HG02763 (cell line): ENCODE results near the gene CES2.
"Not testable (repeated sequence)": the region's sequence is repeated elsewhere in the genome, so short reads cannot be mapped to it uniquely, and the experiment has no call there.

Source experiments
- ATAC-seq: cut with Tn5 transposase; IDR thresholded peaks from one replicate; pipeline ENCODE4 v1.9.1; 2021; ENCODE audit warnings: mild to moderate bottlenecking, moderate library complexity; ENCODE audit not compliant: unreplicated experiment

Gene CES2, protein sequence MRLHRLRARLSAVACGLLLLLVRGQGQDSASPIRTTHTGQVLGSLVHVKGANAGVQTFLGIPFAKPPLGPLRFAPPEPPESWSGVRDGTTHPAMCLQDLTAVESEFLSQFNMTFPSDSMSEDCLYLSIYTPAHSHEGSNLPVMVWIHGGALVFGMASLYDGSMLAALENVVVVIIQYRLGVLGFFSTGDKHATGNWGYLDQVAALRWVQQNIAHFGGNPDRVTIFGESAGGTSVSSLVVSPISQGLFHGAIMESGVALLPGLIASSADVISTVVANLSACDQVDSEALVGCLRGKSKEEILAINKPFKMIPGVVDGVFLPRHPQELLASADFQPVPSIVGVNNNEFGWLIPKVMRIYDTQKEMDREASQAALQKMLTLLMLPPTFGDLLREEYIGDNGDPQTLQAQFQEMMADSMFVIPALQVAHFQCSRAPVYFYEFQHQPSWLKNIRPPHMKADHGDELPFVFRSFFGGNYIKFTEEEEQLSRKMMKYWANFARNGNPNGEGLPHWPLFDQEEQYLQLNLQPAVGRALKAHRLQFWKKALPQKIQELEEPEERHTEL

DNA sequence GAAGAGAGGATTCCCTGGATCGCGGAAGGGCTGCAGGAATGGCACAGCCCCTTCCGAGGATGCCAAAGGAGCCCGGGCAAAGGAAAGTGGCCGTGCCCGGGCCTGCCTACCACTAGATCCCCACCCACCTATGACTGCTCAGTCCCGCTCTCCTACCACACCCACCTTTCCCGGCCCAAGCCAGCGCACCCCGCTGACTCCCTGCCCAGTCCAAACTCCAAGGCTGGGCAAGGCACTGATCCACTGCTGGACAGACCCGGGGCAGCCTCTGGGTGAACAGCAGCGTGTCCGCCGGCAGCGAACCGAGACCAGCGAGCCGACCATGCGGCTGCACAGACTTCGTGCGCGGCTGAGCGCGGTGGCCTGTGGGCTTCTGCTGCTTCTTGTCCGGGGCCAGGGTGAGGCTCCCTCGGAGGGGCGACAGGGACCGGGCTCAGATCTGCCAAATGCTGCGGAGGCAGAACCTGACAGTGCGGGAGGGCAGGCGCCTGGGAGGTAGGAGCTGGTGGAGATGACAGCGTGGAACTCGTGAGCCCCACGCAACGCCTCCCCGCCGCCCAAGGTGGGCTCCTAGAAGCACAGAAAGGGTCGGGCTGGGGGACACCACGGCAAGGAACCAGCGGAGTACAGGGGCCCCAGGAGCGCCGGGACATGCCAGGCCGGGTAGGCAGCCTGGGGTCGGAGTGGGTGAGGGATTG is at the start of gene CES2:
Gene CES2 (plus strand): TSS at position 203 of the 698 bp plus-strand sequence. CDS start 120 bp downstream, at position 323.
- ATAC-seq, result no peak

DNA sequence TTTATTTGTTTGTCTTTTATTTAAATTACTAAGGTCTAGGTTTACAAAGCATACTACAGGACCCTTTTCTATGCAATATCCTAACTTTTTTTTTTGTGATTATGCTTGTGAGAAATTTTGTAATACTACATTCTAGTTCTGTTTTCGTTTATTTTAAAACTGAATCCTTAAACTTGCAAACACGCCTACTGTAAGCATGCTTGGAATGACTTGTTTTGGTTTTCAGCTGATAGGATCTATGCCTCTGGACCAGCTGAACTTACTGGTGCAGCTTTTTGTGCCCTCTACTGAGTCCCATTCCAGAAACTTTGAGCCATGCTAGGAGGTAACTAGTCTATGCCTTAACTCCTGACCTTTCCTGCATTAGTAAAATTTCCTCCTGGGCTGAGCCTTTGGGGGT is 49.0 kb upstream of the CES2 start:
- no peak for ATAC-seq

DNA sequence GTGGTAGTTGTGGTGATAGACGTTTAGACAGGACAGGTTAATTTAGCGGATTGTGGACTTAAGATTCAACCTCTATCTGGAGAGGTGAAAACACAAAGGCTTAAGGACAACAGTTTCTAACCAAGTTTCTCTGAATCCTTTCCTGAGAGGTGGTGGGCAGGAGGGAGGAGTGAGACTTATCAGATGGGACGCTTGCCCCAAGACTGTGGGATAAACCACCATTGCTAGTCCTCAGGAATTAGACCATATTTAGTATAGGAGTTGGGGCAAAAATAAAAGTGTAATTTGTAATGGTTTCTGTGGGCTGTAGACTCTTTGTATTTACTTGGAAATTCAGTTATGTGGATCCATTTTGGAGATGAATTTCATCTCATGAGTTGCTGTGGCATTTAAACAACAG is 48.4 kb upstream of the CES2 start:
- ATAC-seq, result no peak

DNA sequence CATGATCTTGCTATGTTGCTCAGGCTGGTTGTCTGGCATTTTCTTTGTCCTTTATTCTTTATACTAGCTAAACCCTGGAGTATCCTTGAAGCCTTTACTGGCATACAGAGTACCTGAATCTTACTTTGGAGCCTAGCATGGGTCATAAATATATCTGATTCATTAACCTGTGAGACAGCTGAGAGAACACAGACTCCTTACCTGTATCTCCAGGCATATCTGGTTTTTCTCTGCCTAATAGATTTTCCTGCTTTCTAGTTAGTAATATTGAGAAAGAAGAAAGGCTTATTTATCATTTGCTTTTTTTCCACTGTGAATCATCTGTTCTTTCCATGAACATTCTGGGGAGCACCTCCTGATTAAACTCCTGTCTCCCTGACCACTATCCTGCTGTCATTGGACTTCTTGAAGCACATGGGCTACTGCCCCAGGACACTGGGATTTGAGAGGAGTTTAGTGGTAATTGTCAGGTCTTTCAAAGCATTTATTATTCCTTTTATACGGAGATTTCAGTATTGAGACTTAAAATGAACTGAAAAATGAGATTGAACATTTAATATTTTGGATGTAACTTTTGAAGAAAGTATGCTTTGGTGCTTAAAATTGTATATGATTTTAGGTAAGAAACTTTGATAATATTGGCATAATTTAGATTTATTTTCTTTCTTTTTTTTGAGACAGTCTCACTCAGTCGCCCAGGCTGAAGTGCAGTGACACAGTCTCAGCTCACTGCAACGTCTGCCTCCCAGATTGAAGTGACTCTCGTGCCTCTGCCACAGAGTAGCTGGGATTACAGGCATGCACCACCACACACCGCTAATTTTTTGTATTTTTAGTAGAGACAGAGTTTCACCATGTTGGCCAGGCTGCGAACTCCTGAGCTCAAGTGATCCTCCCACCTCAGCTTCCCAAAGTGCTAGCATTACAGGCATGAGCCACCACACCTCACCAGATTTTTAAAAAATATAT is 46.4 kb upstream of the CES2 start:
- no peak for ATAC-seq

DNA sequence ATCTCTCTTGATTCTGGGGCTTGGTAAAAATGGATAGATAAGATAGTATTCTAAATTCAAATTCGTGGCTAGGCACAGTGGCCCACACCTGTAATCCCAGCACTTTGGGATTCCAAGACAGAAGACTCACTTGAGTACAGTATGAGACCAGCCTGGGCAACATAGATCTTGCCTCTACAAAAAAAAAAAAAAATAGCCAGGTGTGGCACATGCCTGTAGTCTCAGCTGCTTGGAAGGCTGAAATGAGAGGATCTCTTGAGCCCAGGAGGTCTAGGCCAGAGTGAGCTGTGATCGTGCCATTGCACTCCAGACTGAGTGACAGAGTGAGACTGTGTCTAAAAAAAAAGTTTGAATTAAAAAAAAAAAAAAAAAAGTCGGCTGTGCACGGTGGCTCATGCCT is 45.7 kb upstream of the CES2 start:
- no peak for ATAC-seq

DNA sequence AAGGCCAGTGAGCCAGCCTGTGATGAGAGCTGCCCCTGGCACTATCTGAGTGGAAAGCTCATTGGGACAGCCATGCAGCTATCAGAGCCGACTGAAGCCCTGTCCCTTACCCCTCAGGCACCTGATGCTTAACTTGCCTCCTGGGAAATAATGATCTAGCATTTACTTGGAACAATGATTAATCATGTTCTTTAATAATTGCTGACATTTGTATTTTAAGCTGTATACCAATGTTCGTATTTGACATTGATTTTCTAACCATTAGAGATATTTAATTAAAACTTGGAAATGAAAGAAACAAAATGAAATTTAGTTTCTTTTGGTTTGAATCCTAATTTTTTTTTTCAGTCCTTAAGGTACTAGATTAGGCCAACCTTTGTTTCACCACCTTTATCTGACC is 44.5 kb upstream of the CES2 start:
- ATAC-seq, result no peak

DNA sequence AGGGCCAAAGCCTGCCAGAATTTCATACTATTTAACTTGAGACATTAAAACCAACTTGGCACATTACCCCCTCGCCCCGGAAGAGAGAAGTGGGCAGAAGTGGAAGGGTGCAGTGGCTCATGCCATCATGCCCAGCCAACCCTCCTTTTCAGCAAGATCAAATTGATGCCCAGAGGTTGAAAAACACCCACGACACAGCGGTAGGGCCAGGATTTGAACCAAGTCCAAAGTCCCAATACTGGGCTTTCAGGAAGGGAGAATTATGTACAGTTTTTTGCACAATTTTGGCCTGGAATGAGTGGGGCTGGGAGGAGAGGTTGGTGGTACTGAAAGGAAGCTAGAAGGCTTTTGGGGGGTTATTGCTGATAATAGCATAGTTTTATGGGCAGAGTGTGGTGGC is 44.0 kb upstream of the CES2 start:
- no peak for ATAC-seq

DNA sequence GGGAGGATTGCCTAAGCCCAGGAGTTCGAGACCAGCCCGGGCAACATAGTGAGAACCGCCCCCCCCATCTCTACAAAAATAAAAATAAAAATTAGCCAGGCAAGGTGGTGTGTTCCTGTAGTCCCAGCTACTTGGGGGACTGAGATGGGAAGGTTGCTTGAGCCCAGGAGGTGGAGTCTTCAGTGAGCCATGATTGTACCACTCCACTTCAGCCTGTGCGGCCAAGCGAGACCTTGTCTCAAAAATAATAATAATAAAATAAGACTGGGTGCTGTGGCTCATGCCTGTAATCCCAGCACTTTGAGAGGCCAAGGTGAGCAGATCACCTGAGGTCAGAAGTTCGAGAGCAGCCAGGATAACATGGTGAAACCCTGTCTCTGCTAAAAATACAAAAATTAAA is 43.5 kb upstream of the CES2 start:
- ATAC-seq, result no peak

DNA sequence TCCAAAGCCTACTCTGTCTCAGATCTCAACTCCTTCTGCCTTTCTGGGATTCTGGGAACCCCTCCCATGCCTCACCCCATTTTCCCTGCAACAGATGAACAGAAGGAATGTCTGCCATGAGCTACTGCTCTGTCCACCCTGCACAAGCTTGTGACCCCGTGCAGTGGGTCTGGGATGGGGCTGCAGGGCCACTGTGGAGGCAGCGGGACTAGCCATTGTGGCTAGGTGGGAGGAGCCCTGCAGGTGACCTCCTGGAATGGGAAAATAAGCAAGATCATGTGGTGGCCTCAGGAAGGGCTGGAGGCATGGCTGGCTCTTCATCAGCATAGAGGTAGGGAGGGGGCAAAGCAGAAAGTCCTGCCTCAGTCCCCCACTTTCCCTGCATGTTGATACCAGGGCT is 41.3 kb upstream of the CES2 start:
- no peak for ATAC-seq

DNA sequence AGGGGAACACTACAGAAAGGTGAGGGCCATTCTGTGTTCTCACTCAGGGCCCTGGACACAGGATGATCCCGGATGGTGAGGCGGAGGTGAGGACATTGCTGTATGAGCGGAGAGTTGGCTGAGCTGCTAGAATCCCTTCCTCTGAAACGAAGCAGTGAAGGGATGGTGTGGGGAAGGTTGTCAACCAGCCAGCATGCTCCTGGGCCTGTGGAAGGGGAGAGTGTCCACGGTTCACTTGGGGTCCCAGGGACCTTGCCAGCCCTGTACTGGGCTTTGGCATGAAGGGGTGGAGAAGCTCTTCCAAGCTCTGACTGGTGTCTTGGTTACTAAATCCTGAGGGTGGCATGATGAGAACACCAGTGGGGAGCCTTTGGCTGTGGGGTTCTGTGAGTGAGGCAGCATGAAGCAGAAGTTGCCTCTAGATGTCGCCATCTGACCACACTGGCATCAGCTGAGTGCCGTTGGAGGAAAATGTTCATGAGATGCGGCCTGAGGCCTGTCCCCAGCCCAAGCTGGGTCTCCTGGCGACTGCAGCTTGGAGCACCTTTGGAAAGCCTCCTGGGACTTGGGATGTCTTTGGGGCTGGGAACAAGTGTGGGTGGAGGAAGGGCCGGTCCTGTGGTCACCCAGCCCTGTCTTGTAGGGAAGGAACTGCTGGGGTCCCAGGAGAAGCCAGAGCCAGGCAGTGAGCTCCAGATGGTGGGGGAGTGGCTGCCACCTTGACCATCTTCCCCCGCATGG is 40.2 kb upstream of the CES2 start:
- ATAC-seq, result no peak

DNA sequence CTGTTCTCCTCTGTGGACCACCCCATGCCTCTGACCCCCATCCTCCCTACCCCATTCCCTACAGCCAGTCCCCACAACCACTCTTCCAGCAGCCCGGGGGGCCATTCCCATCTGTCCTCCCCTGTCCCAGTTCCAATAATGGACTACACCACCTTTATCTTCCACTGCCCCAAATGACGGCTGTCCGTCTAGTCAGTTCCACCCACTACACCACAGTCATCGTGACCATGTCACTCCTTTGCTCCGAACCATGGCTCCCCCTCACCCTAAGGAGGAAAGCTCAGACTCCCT is 39.7 kb upstream of the CES2 start:
- ATAC-seq, result no peak

DNA sequence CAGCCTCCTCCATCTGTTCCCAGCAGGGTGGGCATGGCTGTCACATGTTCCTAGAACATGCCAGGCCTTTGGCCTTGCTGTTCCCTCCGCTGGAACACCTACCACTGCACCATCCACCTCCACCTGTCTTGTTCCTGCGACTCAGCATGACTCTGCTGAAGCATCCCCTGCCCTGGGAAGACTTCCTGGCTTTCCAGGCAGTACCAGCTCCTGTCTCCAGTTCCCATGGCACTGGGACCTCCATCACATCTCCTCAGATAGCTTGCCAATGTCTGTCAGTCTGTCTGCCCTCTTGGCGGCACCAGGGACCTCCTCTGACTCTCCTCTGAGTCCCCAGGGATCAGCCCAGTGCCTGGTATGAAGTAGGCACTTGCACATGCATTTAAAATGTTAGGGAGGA is 39.3 kb upstream of the CES2 start:
- ATAC-seq, result no peak

DNA sequence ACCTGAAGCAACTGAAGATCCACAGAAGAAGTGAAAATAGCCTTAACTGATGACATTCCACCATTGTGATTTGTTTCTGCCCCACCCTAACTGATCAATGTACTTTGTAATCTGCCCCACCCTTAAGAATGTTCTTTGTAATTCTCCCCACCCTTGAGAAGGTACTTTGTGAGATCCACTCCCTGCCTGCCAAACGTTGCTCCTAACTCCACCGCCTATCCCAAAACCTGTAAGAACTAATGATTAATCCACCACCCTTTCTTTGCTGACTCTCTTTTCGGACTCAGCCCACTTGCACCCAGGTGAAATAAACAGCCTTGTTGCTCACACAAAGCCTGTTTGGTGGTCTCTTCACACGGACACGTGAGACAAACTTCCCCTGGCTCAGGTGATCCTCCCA is 38.6 kb upstream of the CES2 start:
- not testable (repeated sequence) for ATAC-seq

DNA sequence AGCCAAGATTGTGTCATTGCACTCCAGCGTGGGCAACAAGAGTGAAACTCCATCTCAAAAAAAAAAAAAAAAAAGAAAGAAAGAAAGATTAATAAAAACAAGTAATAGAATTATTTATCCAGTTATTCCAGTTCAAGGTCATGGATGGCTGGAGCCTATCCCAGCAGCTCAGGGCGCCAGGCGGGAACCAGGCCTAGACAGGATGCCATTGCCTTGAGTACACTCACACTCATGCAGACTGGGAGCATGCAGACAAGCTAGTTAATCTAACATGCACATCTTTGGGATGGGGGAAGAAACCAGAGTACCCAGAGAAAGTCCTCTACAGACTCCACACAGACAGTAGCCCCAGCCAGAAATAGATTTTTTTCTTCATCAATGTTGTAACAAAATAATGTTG is 37.1 kb upstream of the CES2 start:
- ATAC-seq, result no peak

DNA sequence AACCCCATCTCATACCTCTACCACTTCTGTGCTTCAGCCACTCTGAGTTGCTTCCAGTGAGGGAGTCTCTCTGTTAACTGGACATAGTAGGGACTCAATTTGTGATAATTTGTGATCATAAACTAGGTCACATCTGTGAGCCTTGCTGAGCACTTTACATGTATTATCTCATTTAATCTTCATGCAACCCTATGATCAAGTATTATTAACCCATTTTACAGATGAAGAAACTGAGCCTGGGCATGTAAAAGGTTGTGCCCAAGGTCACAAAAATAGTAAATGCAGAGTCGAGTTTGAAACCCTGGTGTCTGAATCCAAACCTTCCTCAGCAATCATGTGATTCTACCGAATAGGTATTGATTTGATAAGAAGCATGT is 36.4 kb upstream of the CES2 start:
- ATAC-seq, result no peak

DNA sequence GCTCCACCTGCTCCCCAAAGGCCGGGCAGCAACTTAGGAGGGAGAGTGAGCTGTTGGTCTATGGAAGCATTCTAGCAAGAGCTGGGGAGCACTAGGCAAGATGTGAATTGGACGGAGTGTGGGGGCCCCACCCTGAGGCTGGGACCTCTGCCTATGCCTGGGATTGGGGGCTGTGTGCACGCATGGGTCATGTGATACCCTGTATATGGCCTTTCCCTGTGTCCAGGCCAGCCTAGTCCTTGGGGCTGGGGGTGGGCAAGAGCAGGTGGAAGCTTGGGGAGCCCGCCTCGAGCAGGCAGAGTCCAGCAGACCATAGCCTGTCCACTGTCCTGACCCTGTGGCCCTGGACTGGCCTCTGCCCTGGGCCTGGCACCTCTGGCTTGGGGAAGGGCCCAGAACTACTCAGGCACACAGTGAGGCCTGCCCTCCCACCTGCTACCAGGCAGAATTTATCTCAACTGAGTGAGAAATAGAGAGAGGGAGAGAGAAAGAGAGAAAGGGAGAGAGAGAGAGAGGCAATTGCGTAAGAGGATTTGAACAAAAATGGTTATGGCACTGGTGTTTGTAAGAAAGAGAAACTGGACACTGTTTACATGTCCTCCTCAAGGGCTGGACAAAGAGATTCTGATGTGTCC is 35.9 kb upstream of the CES2 start:
- no peak for ATAC-seq

DNA sequence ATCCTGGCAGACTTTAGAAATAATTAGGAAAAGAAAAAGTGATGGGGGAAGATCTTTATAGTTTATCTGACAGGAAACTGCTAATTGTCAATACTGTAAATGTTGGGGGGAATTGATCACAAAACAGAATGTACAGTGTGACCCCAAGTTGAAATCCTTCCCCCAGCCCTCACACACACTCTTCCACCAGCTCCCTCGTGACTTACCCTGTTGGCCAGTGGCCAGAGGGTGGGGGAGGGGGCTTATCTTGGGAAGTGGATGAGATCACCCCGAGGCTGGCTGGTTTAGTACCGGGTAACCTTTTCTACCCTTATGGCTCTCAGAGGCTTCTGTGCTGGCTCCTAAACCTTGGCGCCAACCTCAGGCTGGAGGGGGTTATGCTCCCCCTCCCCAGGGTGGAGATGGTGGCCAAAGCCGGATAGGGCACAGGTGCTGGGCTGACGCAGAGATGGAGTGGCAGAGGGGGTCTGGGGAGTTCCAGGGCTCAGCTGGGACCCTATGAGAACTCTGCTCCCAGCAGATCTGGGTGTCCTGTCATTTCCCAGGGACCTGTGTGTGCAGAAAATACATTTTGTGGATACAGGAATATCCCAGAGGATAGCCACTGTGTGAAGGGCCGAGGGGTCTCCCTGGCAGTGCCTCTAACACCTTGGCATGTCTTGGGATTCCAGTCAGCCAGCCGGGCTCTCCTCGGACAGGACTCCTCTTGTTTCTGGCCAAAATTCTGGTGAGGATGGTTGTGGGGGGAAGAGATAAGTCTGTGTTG is 35.2 kb upstream of the CES2 start:
- no peak for ATAC-seq

DNA sequence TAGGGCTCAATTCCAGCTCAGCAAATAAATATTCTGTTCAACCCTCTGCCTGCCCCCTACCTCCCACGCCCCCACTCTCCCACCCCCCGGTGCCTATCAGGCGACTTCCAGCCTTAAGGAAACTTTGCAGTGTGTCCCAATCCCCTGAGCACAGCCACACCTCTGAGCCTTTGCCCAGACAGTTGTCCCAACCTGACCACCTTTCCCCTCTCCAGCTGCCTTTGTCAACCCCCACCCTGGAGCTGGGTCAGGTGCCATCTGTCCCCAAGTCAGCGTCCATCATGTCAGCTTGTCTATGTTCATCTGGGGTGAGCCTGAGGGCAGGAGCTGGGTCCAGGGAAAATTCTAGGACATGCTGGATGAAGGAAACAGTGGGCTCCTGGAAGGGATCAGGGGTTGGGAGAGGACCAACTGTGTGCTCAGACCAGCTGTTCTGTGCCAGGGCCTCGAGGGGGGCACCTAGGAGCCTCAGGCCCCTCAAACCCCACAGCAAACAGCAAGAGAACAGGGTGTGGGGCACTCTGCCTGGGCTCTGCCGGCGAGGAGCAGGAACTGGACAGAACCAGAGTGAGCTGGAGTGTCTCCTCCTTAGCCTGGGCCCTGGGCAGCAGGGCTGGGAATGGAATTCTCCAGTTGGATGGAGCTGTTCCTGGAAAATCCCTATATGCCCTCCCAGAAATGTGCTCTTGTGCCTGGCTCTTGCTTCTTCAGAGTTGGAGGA is 34.4 kb upstream of the CES2 start:
- ATAC-seq, result no peak

DNA sequence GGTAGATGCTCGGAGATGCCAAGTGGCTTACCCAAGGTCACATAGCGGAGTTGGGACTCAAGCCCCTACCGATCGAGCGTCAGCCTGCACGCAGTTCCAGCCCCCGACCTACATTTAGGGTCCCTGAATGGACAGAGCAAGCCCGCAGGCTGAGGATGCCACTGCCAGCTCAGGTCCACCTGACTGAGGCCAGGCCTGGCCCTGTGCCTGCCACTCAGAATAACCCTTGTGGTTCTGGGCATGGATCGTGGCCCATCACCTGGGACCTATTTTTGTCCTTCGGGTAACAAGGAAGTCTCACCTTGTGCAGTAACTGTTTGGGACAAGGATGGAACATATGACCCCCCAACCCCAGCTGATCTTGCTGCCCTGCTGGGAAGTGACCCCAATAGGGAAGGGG is 33.7 kb upstream of the CES2 start:
- no peak for ATAC-seq
